Stimulated activated CD4-positive, alpha-beta T cell treated with anti-CD3 and anti-CD28 coated beads, Interleukin-15, amount 100 ng/mL, for 1 hour (primary cell): ENCODE measurements around the gene DOP1A.

Experiments used
- DNase-seq, 2 donors: peaks; one replicate each; pipeline ENCODE4 v3.0.0-alpha.2; 2020; ENCODE audit warnings: low read depth in 1 of 2, low spot score in 1 of 2

Gene DOP1A

GRCh38 chr6:83073615-83074014 is 6.1 kb downstream of the DOP1A start:
- DNase-seq = no peak

GRCh38 chr6:83083476-83083875 is 16.0 kb downstream of the DOP1A start:
- DNase-seq = no peak

- no peak for DNase-seq
Observed at GRCh38 chr6:83086751-83087150, 19.3 kb downstream of the DOP1A start.

GRCh38 chr6:83092756-83093399 is 25.4 kb downstream of the DOP1A start:
- no peak for DNase-seq

GRCh38 chr6:83096791-83097190 is 29.3 kb downstream of the DOP1A start:
- no peak for DNase-seq

GRCh38 chr6:83097204-83097603 is 29.7 kb downstream of the DOP1A start:
- no peak for DNase-seq

- DNase-seq = no peak
Observed at GRCh38 chr6:83097675-83098074, 30.2 kb downstream of the DOP1A start.

GRCh38 chr6:83098589-83098988 is 31.1 kb downstream of the DOP1A start:
- DNase-seq = no peak

- DNase-seq = no peak
Observed at GRCh38 chr6:83108378-83108777, 40.9 kb downstream of the DOP1A start.

- DNase-seq = no peak
Observed at GRCh38 chr6:83113258-83113657, 45.8 kb downstream of the DOP1A start.

GRCh38 chr6:83114164-83114563 is 46.7 kb downstream of the DOP1A start:
- no peak for DNase-seq

GRCh38 chr6:83117802-83118201 is 50.3 kb downstream of the DOP1A start:
- no peak for DNase-seq

GRCh38 chr6:83119742-83120300 is 52.4 kb downstream of the DOP1A start:
- no peak for DNase-seq

GRCh38 chr6:83124553-83124952 is 57.1 kb downstream of the DOP1A start:
- DNase-seq = no peak

- no peak for DNase-seq
Observed at GRCh38 chr6:83125425-83125824, 58.0 kb downstream of the DOP1A start.

GRCh38 chr6:83126223-83126622 is 58.8 kb downstream of the DOP1A start:
- DNase-seq = no peak

- no peak for DNase-seq
Observed at GRCh38 chr6:83126807-83127206, 59.3 kb downstream of the DOP1A start.

GRCh38 chr6:83127258-83127657 is 59.8 kb downstream of the DOP1A start:
- DNase-seq = no peak

GRCh38 chr6:83127976-83128375 is 60.5 kb downstream of the DOP1A start:
- DNase-seq = no peak

- no peak for DNase-seq
Observed at GRCh38 chr6:83132121-83132520, 64.7 kb downstream of the DOP1A start.

GRCh38 chr6:83138118-83138722 is 70.7 kb downstream of the DOP1A start:
- DNase-seq = no peak

- no peak for DNase-seq
Observed at GRCh38 chr6:83138758-83139157, 71.3 kb downstream of the DOP1A start.

GRCh38 chr6:83151114-83151513 is 83.6 kb downstream of the DOP1A start:
- no peak for DNase-seq
